ENCODE measurements around the gene LIN7A.

- TF ChIP-seq CTCF (IDR thresholded peaks at IDR 0.05; ENCODE audit: low read depth, low read length, missing input control), result no peak
- no peak for TF ChIP-seq REST (IDR thresholded peaks at IDR 0.05)
- TF ChIP-seq GABPA (IDR thresholded peaks at IDR 0.05 in 1 of 2, conservative IDR thresholded peaks at IDR 0.05 in 1 of 2), result no peak
- TF ChIP-seq RAD21 (IDR thresholded peaks at IDR 0.05), result no peak
These were observed 123.9 kb downstream of the LIN7A start for GRCh38 chr12:80813820-80814219.
